Neural crest cell (in vitro differentiated cells): ENCODE results near the gene ATRN. TPM values are rescaled to one million over a fixed set of nuclear protein-coding genes. Genes with fewer than 3 reads are reported as not detected.

Experiments used
- DNase-seq: peaks from one replicate; pipeline ENCODE4 v3.0.0; 2021; ENCODE audit warnings: low read depth, mixed read lengths, low spot score
- H3K27ac Mint-ChIP-seq: one replicate; pipeline ENCODE4 v1.8.0; 2021; ENCODE audit warnings: mild to moderate bottlenecking, mixed read lengths; ENCODE audit not compliant: unreplicated experiment
- H3K27me3 Mint-ChIP-seq: 2 replicates; pipeline ENCODE4 v1.8.0; 2021; ENCODE audit warnings: low read depth, mild to moderate bottlenecking, mixed read lengths
- H3K36me3 Mint-ChIP-seq: 2 replicates; pipeline ENCODE4 v1.8.0; 2021; ENCODE audit warnings: low read depth, mild to moderate bottlenecking, mixed read lengths
- H3K4me1 Mint-ChIP-seq: 2 replicates; pipeline ENCODE4 v1.8.0; 2021; ENCODE audit warnings: mixed read lengths
- H3K4me3 Mint-ChIP-seq: one replicate; pipeline ENCODE4 v1.8.0; 2021; ENCODE audit warnings: mild to moderate bottlenecking, mixed read lengths
- H3K9me3 Mint-ChIP-seq: 2 replicates; pipeline ENCODE4 v1.8.0; 2021; ENCODE audit warnings: mixed read lengths
- total RNA-seq: library from RNA; stranded (reverse); gene quantifications from 2 replicates; pipeline ENCODE4 v1.2.1, GENCODE V29; 2021
- TF ChIP-seq, protein P1 (sequence below): fragments of 200-600 bp; sonication (generic); conservative IDR thresholded peaks from 2 replicates; pipeline ENCODE4 v1.5.0; 2021; ENCODE audit warnings: antibody characterized with exemption, mild to moderate bottlenecking

The ATRN gene
- total RNA-seq, 1 donor from 2014 or later = 28.6 TPM

DNA sequence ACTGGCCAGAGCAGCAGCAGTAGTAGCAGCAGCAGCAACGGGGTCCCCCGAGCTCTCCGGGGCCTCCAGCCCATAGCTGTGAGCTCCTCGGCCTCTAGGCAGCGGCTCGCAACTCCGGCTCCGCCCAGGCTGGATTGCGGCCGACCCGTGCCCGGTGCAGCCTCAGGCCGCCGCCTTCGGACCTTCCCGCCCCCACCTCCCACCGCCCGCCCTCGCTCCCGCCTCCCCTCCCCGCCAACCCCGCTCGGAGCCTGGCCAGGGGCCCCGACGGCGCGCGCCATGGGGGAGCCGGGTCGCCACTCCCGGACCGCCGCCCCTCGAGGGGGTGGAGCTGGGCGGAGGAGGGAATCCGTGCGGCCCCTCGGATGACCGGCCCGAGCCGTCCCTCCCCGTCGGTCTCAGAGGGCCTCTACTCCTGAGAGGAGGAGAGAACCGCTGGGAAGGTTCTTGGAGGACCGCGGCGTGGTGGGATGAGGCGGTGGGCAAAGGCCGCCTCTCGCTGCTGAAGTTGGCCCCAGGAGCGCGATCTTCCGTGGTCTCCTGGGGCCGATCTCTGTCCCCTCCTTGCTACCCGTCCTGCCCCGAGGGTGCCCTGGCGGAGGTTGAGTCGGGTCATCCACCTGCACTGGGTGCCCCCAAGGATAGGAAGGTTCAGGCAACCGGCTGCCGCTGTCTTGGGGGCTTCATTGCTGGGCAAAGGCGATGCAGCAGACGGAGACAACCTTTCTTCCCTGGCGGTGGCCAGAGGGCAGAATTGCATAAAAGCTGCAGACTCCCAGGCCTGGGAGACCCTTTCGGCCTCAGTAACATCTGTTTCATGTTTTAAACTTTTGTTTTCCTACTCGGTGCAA, 211.3 kb downstream of the ATRN start, which contains the start of gene ADAM33:
ADAM33 (minus strand) TSS at position 80 of the 851 bp plus-strand sequence; CDS start at position 74, 6 bp downstream.
- H3K9me3 Mint-ChIP-seq = no peaks in the 10 kb centered on the region
- DNase-seq = peak; percentile 37
- TF ChIP-seq, protein P1, sequence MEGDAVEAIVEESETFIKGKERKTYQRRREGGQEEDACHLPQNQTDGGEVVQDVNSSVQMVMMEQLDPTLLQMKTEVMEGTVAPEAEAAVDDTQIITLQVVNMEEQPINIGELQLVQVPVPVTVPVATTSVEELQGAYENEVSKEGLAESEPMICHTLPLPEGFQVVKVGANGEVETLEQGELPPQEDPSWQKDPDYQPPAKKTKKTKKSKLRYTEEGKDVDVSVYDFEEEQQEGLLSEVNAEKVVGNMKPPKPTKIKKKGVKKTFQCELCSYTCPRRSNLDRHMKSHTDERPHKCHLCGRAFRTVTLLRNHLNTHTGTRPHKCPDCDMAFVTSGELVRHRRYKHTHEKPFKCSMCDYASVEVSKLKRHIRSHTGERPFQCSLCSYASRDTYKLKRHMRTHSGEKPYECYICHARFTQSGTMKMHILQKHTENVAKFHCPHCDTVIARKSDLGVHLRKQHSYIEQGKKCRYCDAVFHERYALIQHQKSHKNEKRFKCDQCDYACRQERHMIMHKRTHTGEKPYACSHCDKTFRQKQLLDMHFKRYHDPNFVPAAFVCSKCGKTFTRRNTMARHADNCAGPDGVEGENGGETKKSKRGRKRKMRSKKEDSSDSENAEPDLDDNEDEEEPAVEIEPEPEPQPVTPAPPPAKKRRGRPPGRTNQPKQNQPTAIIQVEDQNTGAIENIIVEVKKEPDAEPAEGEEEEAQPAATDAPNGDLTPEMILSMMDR = no peak
- no peak within 1 kb of the TSS for H3K27ac Mint-ChIP-seq
- peaks cover 10% of the 10 kb centered on the region for H3K4me1 Mint-ChIP-seq
- no peaks in the 10 kb centered on the region for H3K36me3 Mint-ChIP-seq
- peaks cover 52% of the 10 kb centered on the region for H3K27me3 Mint-ChIP-seq
- peak within 1 kb of the TSS; percentile 41 for H3K4me3 Mint-ChIP-seq

DNA sequence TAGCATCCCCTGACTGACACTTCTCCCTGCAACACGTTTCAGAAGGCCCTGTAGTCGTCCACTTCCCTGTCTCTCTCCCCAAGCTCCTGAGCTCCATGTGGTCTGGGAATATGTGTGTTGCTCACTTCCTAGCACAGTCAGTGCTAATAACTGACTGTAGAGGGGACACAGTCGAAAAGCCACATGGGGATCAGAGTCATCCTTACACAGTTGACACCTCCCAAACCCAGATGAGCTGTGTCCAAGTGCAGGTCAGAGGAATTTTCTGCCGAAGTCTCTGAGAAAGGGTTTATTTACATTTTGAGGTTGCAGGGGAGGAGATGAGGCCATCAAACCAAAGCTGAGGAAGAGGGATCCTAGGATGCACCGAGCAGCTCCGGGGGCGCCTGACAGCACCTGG, 214.5 kb downstream of the ATRN start:
- Mint-ChIP-seq H3K36me3 (no peaks in the 10 kb centered on the region), H3K27me3 (peaks cover 40% of the 10 kb centered on the region), H3K4me3 (no peak overlapping the region), H3K9me3 (no peaks in the 10 kb centered on the region), H3K4me1 (peaks cover 14% of the 10 kb centered on the region), H3K27ac (peak overlapping the region; percentile 79)
- DNase-seq = no peak
- TF ChIP-seq, protein P1 = no peak

DNA sequence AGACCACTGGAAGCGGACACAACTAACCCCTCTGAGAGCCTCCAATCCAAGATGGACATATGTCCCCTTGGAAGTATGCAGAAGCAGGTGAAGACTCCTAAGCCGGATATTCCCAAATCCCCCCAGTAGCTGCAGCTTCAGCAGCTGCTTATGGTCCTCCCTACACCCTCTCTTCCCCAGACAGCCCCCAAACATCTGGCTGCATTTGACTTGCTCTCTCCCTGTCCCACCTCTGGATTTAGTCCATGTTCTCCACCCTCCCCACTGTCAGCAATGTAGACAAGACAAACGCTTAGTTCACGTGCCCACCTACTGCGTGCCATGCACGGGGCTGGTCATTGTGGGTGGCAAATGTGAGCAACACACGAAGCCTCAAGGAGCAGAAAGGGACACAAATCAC, 215.6 kb downstream of the ATRN start:
- Mint-ChIP-seq H3K36me3 (no peaks in the 10 kb centered on the region), H3K4me3 (no peak overlapping the region), H3K4me1 (peaks cover 8% of the 10 kb centered on the region), H3K27ac (no peak overlapping the region), H3K9me3 (no peaks in the 10 kb centered on the region), H3K27me3 (peaks cover 34% of the 10 kb centered on the region)
- DNase-seq = no peak
- TF ChIP-seq, protein P1 = no peak

DNA sequence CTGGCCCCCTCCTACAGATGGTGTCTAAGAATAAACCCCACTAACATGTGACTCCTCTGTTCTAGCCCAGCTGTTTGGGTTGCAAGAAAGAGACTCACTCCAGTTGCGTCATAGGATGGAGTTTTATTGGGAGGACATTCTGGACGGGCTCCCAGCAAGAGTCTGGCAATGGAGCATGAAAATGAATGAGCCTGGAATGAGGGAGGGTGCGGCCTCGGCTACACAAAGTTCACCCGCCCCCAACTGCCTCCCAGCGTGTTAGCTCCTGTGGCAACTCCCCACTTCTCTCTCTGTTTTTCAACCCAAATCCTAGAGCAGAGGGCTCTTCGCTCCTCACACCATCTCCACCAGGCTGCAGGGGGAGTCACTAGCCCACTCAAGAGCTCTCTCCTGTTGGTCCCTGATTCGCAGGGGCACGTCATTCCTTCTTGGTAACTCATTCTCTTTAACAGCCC, 216.1 kb downstream of the ATRN start:
- TF ChIP-seq, protein P1 = no peak
- Mint-ChIP-seq H3K9me3 (no peaks in the 10 kb centered on the region), H3K27ac (no peak overlapping the region), H3K4me1 (peaks cover 8% of the 10 kb centered on the region), H3K27me3 (peaks cover 30% of the 10 kb centered on the region), H3K36me3 (no peaks in the 10 kb centered on the region), H3K4me3 (no peak overlapping the region)
- no peak for DNase-seq

DNA sequence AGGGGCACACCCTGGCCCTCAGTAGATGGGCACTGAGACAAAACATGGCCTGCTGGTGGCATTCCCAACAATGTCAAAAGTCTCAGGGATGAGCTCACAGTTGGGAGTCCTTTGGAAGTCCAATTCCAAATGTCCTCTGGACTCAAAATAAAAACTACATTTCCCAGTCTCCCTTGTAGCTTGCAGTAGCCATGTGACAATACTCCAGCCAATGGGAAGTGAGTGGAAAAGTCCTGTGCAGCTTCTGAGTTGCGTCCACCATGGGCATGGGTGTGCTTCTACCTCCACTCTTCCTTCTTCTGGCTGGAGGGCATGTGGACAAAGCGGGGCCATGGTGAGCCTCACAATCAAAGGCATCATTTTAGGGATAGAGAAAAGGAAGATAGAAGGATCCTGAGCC, 216.8 kb downstream of the ATRN start:
- Mint-ChIP-seq H3K4me1 (peaks cover 8% of the 10 kb centered on the region), H3K9me3 (no peaks in the 10 kb centered on the region), H3K36me3 (no peaks in the 10 kb centered on the region), H3K4me3 (no peak overlapping the region), H3K27me3 (peaks cover 24% of the 10 kb centered on the region), H3K27ac (no peak overlapping the region)
- no peak for DNase-seq
- TF ChIP-seq, protein P1 = no peak
